Duodenal mucosa (tissue), 2 donors: ENCODE measurements around the gene RANBP17.
"Not testable (repeated sequence)": the region's sequence is repeated elsewhere in the genome, so short reads cannot be mapped to it uniquely, and the experiment has no call there.

Experiments
- H3K27ac ChIP-seq: one replicate; pipeline ENCODE4 v1.7.0; 2013; ENCODE audit warnings: low read depth, low read length
- H3K27me3 ChIP-seq, 2 donors: one replicate each; pipeline ENCODE4 v1.7.0; 2013; ENCODE audit warnings: low read length in 2 of 2, control low read depth in 1 of 2; ENCODE audit not compliant: insufficient read depth in 2 of 2, control insufficient read depth in 1 of 2
- H3K36me3 ChIP-seq, 2 donors: one replicate each; pipeline ENCODE4 v1.7.0; 2013; ENCODE audit warnings: low read length in 2 of 2, control low read depth in 1 of 2; ENCODE audit not compliant: insufficient read depth in 2 of 2, control insufficient read depth in 1 of 2
- H3K4me1 ChIP-seq, 2 donors: one replicate each; pipeline ENCODE4 v1.7.0; 2013; ENCODE audit warnings: low read length in 2 of 2, control low read depth in 1 of 2; ENCODE audit not compliant: insufficient read depth in 2 of 2, control insufficient read depth in 1 of 2
- H3K4me3 ChIP-seq, 2 donors: one replicate each; pipeline ENCODE4 v1.7.0; 2013; ENCODE audit warnings: low read length in 2 of 2, low read depth in 1 of 2
- H3K9ac ChIP-seq, 2 donors: one replicate each; pipeline ENCODE4 v1.7.0; 2013; ENCODE audit warnings: low read length in 2 of 2, low read depth in 1 of 2
- H3K9me3 ChIP-seq, 2 donors: one replicate each; pipeline ENCODE4 v1.7.0; 2013; ENCODE audit warnings: low read length in 2 of 2, control low read depth in 1 of 2; ENCODE audit not compliant: control insufficient read depth in 1 of 2

The RANBP17 gene

GRCh38 chr5:171285465-171285864 is 423.6 kb downstream of the RANBP17 start:
- no peaks in the 10 kb centered on the region for H3K36me3 ChIP-seq
- no peaks in the 10 kb centered on the region for H3K27me3 ChIP-seq
- H3K9me3 ChIP-seq: no peaks in the 10 kb centered on the region
- no peak overlapping the region for H3K4me3 ChIP-seq
- H3K9ac ChIP-seq: no peak overlapping the region
- no peak overlapping the region for H3K27ac ChIP-seq
- no peaks in the 10 kb centered on the region for H3K4me1 ChIP-seq

GRCh38 chr5:171288066-171288465 is 426.2 kb downstream of the RANBP17 start:
- Histone ChIP-seq H3K27ac (no peak overlapping the region), H3K9ac (no peak overlapping the region), H3K27me3 (no peaks in the 10 kb centered on the region), H3K4me3 (no peak overlapping the region), H3K4me1 (no peaks in the 10 kb centered on the region), H3K36me3 (no peaks in the 10 kb centered on the region), H3K9me3 (no peaks in the 10 kb centered on the region)

DNA sequence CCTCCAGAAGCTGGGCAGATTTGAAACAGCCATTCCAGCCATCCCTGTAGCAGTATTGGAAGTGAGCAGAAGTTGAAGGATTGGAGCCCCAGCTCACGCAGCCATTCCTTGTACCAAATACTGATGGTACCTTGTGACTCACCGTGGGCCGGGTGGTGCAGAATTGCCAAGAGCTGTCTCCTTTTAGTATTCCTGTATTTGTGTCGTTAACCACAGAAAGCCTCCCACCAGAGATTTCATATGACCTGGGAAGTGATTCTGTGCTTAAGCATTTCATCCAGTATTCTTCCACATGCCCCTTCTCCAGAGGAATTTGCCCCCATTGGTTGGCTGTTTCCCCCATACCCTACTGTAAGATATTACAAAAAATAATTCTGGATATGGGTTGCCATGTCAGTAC is 429.6 kb downstream of the RANBP17 start:
- H3K9ac ChIP-seq: no peak overlapping the region
- no peak overlapping the region for H3K4me3 ChIP-seq
- H3K36me3 ChIP-seq: no peaks in the 10 kb centered on the region
- H3K27me3 ChIP-seq: no peaks in the 10 kb centered on the region
- H3K9me3 ChIP-seq: no peaks in the 10 kb centered on the region
- H3K4me1 ChIP-seq: peaks cover 0 to 7% of the 10 kb centered on the region in 2 donors
- H3K27ac ChIP-seq: no peak overlapping the region

DNA sequence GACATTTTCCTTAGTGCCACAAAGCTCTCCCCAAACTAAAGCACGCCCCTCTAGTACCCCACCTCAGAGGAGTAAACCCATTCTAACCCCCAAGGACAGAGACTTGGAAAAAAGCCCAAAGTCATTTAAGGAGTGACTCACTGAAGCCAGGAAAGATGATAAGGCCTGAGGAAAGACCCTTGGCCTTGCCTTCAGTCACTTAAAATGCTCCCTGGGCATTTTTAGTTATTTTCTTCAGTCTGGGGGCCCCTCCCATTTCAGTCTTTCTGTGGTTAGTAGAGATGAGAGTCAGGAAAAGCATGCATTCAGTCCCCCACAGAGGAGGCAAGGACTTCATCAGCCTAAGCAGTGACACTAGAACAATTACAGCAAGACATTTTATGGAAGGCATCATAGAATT is 433.5 kb downstream of the RANBP17 start:
- H3K27me3 ChIP-seq: no peaks in the 10 kb centered on the region
- H3K4me1 ChIP-seq: peaks cover 0 to 7% of the 10 kb centered on the region in 2 donors
- no peak overlapping the region for H3K9ac ChIP-seq
- no peak overlapping the region for H3K4me3 ChIP-seq
- no peaks in the 10 kb centered on the region for H3K36me3 ChIP-seq
- no peaks in the 10 kb centered on the region for H3K9me3 ChIP-seq
- H3K27ac ChIP-seq: no peak overlapping the region

DNA sequence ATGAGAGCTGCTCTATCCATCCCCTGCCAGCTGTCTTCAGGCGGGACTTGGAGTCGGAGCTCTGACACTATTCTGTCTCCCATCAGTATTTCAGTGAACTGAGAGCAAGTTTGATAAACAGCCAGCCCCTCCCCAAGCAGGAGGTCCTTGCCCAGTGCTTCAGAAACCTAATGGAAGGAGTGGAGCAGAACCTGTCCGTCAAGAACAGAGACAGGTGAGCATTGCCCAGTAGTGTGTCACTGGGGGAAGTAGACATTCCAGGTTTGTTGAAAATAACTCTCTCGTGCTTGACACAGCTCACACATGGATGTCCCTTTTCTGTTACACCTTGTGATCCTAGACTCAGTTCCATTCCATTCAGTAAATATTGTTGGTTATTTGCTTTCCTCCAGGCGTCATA is 434.0 kb downstream of the RANBP17 start:
- Histone ChIP-seq H3K27ac (no peak overlapping the region), H3K9ac (no peak overlapping the region), H3K9me3 (no peaks in the 10 kb centered on the region), H3K4me3 (no peak overlapping the region), H3K4me1 (peaks cover 0 to 7% of the 10 kb centered on the region in 2 donors), H3K27me3 (no peaks in the 10 kb centered on the region), H3K36me3 (no peaks in the 10 kb centered on the region)

- H3K4me3 ChIP-seq, H3K27ac ChIP-seq, H3K36me3 ChIP-seq, H3K27me3 ChIP-seq, H3K9me3 ChIP-seq, H3K9ac ChIP-seq, H3K4me1 ChIP-seq: not testable (repeated sequence)
Observed at GRCh38 chr5:171297941-171298340, 436.1 kb downstream of the RANBP17 start.

- no peak overlapping the region for H3K4me3 ChIP-seq
- H3K9ac ChIP-seq: no peak overlapping the region
- H3K4me1 ChIP-seq: peaks cover 0 to 7% of the 10 kb centered on the region in 2 donors
- H3K9me3 ChIP-seq: no peaks in the 10 kb centered on the region
- H3K27me3 ChIP-seq: peaks cover 5 to 7% of the 10 kb centered on the region in 2 donors
- no peak overlapping the region for H3K27ac ChIP-seq
- no peaks in the 10 kb centered on the region for H3K36me3 ChIP-seq
Observed at GRCh38 chr5:171299228-171299627, 437.4 kb downstream of the RANBP17 start.

DNA sequence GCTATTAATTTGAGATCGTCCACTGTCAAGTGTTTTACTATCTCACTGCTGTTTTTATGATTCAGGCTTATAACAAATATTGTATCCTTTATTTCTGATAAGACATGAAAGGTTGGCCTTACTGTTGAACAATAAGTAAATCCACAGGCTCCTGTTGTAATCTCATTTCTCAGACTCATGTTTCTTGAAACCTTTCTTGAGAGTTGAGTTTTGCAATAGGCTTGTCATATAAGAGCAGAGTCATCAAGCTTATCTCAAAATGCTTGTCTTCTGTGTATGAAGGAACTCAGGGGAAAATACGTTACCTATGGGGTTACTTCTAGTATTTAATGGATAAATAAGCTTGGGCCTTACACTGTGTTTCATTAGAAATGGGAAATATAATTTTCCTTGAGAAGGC is 438.0 kb downstream of the RANBP17 start:
- no peak overlapping the region for H3K27ac ChIP-seq
- H3K9ac ChIP-seq: no peak overlapping the region
- H3K27me3 ChIP-seq: peaks cover 10 to 13% of the 10 kb centered on the region in 2 donors
- H3K36me3 ChIP-seq: no peaks in the 10 kb centered on the region
- H3K4me1 ChIP-seq: peaks cover 0 to 7% of the 10 kb centered on the region in 2 donors
- H3K9me3 ChIP-seq: no peaks in the 10 kb centered on the region
- no peak overlapping the region for H3K4me3 ChIP-seq

DNA sequence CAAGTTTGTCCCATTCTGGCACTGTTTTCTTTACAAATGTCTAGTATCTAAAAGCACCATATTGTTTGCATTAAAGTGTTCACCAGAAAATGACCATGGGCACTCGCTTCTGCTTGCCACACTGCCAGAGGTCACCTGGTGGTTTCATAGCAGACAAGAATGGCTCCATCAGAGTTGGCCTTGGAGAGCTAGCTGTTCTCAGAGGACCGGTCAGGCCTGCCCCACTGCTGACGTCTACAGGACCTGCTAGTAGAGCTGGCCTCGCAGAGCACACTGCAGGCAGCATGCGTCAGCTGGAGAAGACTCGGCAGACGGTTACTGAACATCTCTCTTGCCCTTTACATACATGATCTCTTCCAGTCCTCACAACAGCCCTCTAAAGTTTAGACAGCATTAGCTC is 438.5 kb downstream of the RANBP17 start:
- no peaks in the 10 kb centered on the region for H3K9me3 ChIP-seq

DNA sequence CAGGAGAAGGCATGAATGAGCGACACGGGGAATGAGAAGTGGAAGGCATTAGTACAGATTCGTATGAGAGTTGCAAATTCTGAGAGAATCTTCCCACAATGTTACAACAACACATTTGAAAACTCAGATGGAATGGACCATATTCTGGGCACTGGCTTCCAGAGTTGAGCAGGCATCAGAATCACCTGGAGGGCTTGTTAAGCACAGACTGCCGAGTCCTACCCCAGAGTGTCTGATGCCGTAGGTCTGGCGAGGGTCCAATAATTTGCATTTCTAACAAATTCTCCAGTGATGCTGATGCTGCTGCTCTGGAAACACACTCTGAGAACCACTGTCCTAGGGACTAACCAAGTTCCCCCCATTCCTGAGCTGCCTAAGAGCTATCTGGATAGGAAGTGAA is 444.3 kb downstream of the RANBP17 start:
- no peak overlapping the region for H3K27ac ChIP-seq
- H3K4me3 ChIP-seq: no peak overlapping the region
- H3K9ac ChIP-seq: no peak overlapping the region
- H3K36me3 ChIP-seq: no peaks in the 10 kb centered on the region
- no peaks in the 10 kb centered on the region for H3K9me3 ChIP-seq
- peaks cover 0 to 5% of the 10 kb centered on the region in 2 donors for H3K4me1 ChIP-seq
- peaks cover 68 to 73% of the 10 kb centered on the region in 2 donors for H3K27me3 ChIP-seq

More for the DNA sequence above, 438.5 kb downstream of the RANBP17 start:
- H3K4me1 ChIP-seq: peaks cover 0 to 6% of the 10 kb centered on the region in 2 donors
- H3K4me3 ChIP-seq: no peak overlapping the region
- no peaks in the 10 kb centered on the region for H3K36me3 ChIP-seq
- H3K27ac ChIP-seq: no peak overlapping the region
- H3K9ac ChIP-seq: no peak overlapping the region
- H3K27me3 ChIP-seq: peaks cover 11 to 18% of the 10 kb centered on the region in 2 donors
